ENCODE measurements around the gene MYH9. TPM values are rescaled to one million over a fixed set of nuclear protein-coding genes. Genes with fewer than 3 reads are reported as not detected.

Gene MYH9
- polyA plus RNA-seq, 1 donor: 133 TPM

- DNase-seq: peak; percentile 92
These were observed 148.2 kb downstream of the MYH9 start, which contains the start of gene APOL2 for GRCh38 chr22:36239401-36240171. TSS of gene APOL2 (minus strand) at chr22:36239527. CDS start at chr22:36233162, 6,365 bp downstream.

- DNase-seq: no peak
These were observed 148.7 kb downstream of the MYH9 start for GRCh38 chr22:36239150-36239400.

- no peak for DNase-seq
These were observed 149.2 kb downstream of the MYH9 start for GRCh38 chr22:36238373-36239149.

- DNase-seq: no peak
These were observed 150.1 kb downstream of the MYH9 start for GRCh38 chr22:36237462-36238372.

- DNase-seq: no peak
These were observed 151.1 kb downstream of the MYH9 start for GRCh38 chr22:36236388-36237319.

GRCh38 chr22:36235585-36235984 is 152.2 kb downstream of the MYH9 start:
- no peak for DNase-seq

GRCh38 chr22:36234919-36235318 is 152.8 kb downstream of the MYH9 start:
- no peak for DNase-seq

GRCh38 chr22:36234213-36234612 is 153.6 kb downstream of the MYH9 start:
- no peak for DNase-seq

- DNase-seq: no peak
These were observed 154.0 kb downstream of the MYH9 start for GRCh38 chr22:36233796-36234195.

- no peak for DNase-seq
These were observed 154.9 kb downstream of the MYH9 start for GRCh38 chr22:36232715-36233401.

Other genes with a start within 250 kb of the MYH9 start
- gene APOL3, start 227.2 kb downstream of the MYH9 start, polyA plus RNA-seq (ENCODE audit: insufficient read length): 13.8 TPM
- 11.8 TPM for gene APOL4, start 186.2 kb downstream of the MYH9 start, polyA plus RNA-seq (ENCODE audit: insufficient read length)
- 34.9 TPM for gene APOL2, start 148.4 kb downstream of the MYH9 start, polyA plus RNA-seq (ENCODE audit: insufficient read length)
- 7.0 TPM for gene APOL1, start 134.8 kb downstream of the MYH9 start, polyA plus RNA-seq (ENCODE audit: insufficient read length)
- 109 TPM for gene TXN2, start 93.7 kb upstream of the MYH9 start, polyA plus RNA-seq (ENCODE audit: insufficient read length)
- 23.0 TPM for gene FOXRED2, start 119.1 kb upstream of the MYH9 start, polyA plus RNA-seq (ENCODE audit: insufficient read length)
- gene EIF3D, start 141.2 kb upstream of the MYH9 start, polyA plus RNA-seq (ENCODE audit: insufficient read length): 184 TPM

Data from hindlimb muscle (tissue), 1 donor.